Heart right ventricle (tissue), 16 donors: Measurements from ENCODE around the gene PODN. TPM values are rescaled to one million over a fixed set of nuclear protein-coding genes. Genes with fewer than 3 reads are reported as not detected.
A peak's percentile ranks its signal among the peaks of the same experiment; 100 is the strongest.

Source experiments
- ATAC-seq, 8 donors: fragments of 200-7000 bp; cut with Tn5 transposase; one replicate each; pipeline ENCODE4 v1.9.1; 2020; ENCODE audit warnings: mild to moderate bottlenecking in 8 of 8, moderate library complexity in 8 of 8, moderate number of reproducible peaks in 1 of 8
- DNase-seq, 2 donors: peaks; one replicate each; pipeline ENCODE4 v3.0.0-alpha.2; 2020
- H3K27ac ChIP-seq, 10 donors: fragments of 200-600 bp; sonication (generic) in 2 of 10; one replicate each; pipeline versions ENCODE4 v1.5.0 to v1.8.0; 2020 to 2022; ENCODE audit warnings: mild to moderate bottlenecking in 3 of 10
- H3K27me3 ChIP-seq, 7 donors: fragments of 200-600 bp; one replicate each; pipeline ENCODE4 v1.8.0; 2021 to 2022; ENCODE audit warnings: mild to moderate bottlenecking in 2 of 7
- H3K36me3 ChIP-seq, 9 donors: fragments of 200-600 bp; sonication (generic) in 1 of 9; one replicate each; pipeline versions ENCODE4 v1.5.0 to v1.8.0; 2020 to 2022; ENCODE audit warnings: mild to moderate bottlenecking in 2 of 9
- H3K4me1 ChIP-seq, 9 donors: fragments of 200-600 bp; sonication (generic) in 1 of 9; one replicate each; pipeline versions ENCODE4 v1.5.0 to v1.8.0; 2020 to 2022; ENCODE audit warnings: mild to moderate bottlenecking in 4 of 9
- H3K4me3 ChIP-seq, 10 donors: fragments of 200-600 bp; sonication (generic) in 2 of 10; one replicate each; pipeline versions ENCODE4 v1.5.0 to v1.8.0; 2020 to 2022; ENCODE audit warnings: mild to moderate bottlenecking in 7 of 10, moderate library complexity in 2 of 10
- H3K9me3 ChIP-seq, 11 donors: fragments of 200-600 bp in 10 of 11; sonication (generic) in 2 of 11; one replicate each; pipeline versions ENCODE4 v1.5.0 to v1.8.0; 2013 to 2022; ENCODE audit warnings: mild to moderate bottlenecking in 2 of 11, control low read depth in 1 of 11, moderate library complexity in 1 of 11
- WGBS, 2 donors: extraction: QIAGEN DNeasy Blood & Tissue Kit; methylation state at CpG; one replicate each; pipeline ENCODE4 v1.1.7; 2013; ENCODE audit warnings: inconsistent platforms in 1 of 2; 5-methylcytosine and 5-hydroxymethylcytosine counted together
- intact Hi-C, 10 donors: fragments of 100-400 bp; cut with DNase I; formaldehyde crosslinking; loops; one replicate each; pipeline versions ENCODE4 v1.11.1 to v1.14.2; 2022
- polyA plus RNA-seq, 2 donors: library from polyadenylated mRNA; stranded (reverse); fragments of 200-250 nt; gene quantifications; one replicate each; pipeline ENCODE4 v1.2.3, GENCODE V29; 2013
- total RNA-seq, 10 donors: library from RNA; stranded (reverse); fragmentation: NEBNext Ultra II Directional in 3 of 10; extraction: Animal tissue kit (Norgen Biotek cat#: 25700) in 3 of 10; gene quantifications; one replicate each; pipeline versions ENCODE4 v1.2.1 to v1.2.4, GENCODE V29; 2021 to 2023
- TF ChIP-seq, protein P1 (sequence below), 9 donors: fragments of 200-600 bp; sonication (generic) in 2 of 9; IDR thresholded peaks; one replicate each; pipeline versions ENCODE4 v1.5.0 to v1.8.0; 2021 to 2022; ENCODE audit warnings: antibody characterized with exemption in 9 of 9, mild to moderate bottlenecking in 5 of 9, moderate library complexity in 1 of 9
- donor health status: Arrhythmogenic right ventricular cardiomyopathy.
- donor health status: ischemic (EF 13 %, LVEDD 7.1; RV severe dilation, severe dysfunction).
- donor health status: healthy with polysubstance abuse.
- donor health status: DM: no; HTN: yes; CAD: no.
- donor health status: DM: no; HTN: no; CAD: no.
- donor health status: ischemic (EF 25% LVEDD 6.9; RV normal size, moderate dysfunction).
- donor health status: ischemic (EF 25% LVEDD 5.7; RV mildly dilated, moderate dysfunction).
- donor health status: healthy.
- donor health status: DM: yes; HTN: yes; CAD: no.
- donor health status: Ischemic cardiomyopathy.
- donor health status: ischemic (EF 35%, LVEDD 5.7; RV mildly dilated, moderate dysfunction).
- donor health status: nonischemic (EF 11% LVEDD 7.7; RV severe dilation, severe dysfunction).
- donor health status: DM: yes; HTN: yes; CAD: no.
- donor health status: PGD.
- donor health status: ischemic (EF 29% LVEDD 5.4; RV normal size, mild dysfunction).
- donor health status: nonischemic (EF 23%, LVEDD 6.1; RV moderate dilation, normal function).

Gene PODN
- total and polyA plus RNA-seq, 12 donors: 11.2 to 27.4 (median 15.4) TPM

DNA sequence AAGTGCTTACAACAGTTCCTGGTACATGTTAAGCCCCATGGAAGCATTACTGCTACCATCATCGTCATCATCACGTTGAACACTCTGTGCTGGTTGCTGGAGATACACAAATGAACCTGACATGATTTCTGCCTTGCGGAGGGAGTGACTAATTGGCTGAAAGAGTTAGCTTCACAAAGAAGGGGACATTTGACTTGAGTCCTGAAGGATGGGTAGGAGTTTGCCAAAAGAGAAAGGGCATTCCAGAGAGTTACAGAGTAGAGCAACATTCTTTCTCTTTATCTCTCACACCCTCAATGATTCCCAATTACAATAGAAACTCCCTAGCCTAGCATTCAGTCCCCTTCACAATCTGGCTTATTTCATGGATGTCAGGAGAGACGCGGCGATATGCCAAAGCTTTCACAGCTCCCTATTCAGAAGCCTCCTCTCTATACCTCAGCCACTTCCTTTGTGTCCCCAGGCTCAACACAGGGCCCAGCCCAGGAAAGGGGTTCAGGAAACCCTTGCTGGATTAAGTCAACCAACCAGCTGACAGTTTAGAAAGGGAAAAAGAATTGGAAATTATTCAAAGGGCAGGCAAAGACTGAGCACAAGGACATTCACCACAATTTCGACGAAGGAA lies 42.4 kb downstream of the PODN start:
- H3K27ac ChIP-seq: peak overlapping the region in 4 of 10 donors; percentile 2 to 49 (median 26)
- no peak overlapping the region for H3K4me3 ChIP-seq
- intact Hi-C loops: no loop called here
- no peaks in the 10 kb centered on the region for H3K9me3 ChIP-seq
- no peaks in the 10 kb centered on the region for H3K27me3 ChIP-seq
- 52 to 59% methylated on average over 8 of the region's 8 CpGs for WGBS, 2 donors
- DNase-seq (no peak), ATAC-seq (peak in 5 of 8 donors; percentile 6 to 51 (median 29))
- H3K36me3 ChIP-seq: no peaks in the 10 kb centered on the region
- TF ChIP-seq, protein P1, sequence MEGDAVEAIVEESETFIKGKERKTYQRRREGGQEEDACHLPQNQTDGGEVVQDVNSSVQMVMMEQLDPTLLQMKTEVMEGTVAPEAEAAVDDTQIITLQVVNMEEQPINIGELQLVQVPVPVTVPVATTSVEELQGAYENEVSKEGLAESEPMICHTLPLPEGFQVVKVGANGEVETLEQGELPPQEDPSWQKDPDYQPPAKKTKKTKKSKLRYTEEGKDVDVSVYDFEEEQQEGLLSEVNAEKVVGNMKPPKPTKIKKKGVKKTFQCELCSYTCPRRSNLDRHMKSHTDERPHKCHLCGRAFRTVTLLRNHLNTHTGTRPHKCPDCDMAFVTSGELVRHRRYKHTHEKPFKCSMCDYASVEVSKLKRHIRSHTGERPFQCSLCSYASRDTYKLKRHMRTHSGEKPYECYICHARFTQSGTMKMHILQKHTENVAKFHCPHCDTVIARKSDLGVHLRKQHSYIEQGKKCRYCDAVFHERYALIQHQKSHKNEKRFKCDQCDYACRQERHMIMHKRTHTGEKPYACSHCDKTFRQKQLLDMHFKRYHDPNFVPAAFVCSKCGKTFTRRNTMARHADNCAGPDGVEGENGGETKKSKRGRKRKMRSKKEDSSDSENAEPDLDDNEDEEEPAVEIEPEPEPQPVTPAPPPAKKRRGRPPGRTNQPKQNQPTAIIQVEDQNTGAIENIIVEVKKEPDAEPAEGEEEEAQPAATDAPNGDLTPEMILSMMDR (IDR thresholded peaks at IDR 0.05): no peak
- peaks cover 4 to 29% (median 9%) of the 10 kb centered on the region in 9 donors for H3K4me1 ChIP-seq

GRCh38 chr1:53107090-53107489 lies 45.1 kb downstream of the PODN start:
- no peak overlapping the region for H3K4me3 ChIP-seq
- H3K4me1 ChIP-seq: peaks cover 11 to 52% (median 30%) of the 10 kb centered on the region in 9 donors
- ATAC-seq (no peak), DNase-seq (no peak)
- intact Hi-C loops: no loop called here
- peaks cover 0 to 3% (median 0%) of the 10 kb centered on the region in 11 donors for H3K9me3 ChIP-seq
- TF ChIP-seq, protein P1 (IDR thresholded peaks at IDR 0.05): no peak
- H3K27me3 ChIP-seq: no peaks in the 10 kb centered on the region
- H3K36me3 ChIP-seq: no peaks in the 10 kb centered on the region
- no peak overlapping the region for H3K27ac ChIP-seq
- 97 to 98% methylated on average over 7 of the region's 7 CpGs for WGBS, 2 donors

DNA sequence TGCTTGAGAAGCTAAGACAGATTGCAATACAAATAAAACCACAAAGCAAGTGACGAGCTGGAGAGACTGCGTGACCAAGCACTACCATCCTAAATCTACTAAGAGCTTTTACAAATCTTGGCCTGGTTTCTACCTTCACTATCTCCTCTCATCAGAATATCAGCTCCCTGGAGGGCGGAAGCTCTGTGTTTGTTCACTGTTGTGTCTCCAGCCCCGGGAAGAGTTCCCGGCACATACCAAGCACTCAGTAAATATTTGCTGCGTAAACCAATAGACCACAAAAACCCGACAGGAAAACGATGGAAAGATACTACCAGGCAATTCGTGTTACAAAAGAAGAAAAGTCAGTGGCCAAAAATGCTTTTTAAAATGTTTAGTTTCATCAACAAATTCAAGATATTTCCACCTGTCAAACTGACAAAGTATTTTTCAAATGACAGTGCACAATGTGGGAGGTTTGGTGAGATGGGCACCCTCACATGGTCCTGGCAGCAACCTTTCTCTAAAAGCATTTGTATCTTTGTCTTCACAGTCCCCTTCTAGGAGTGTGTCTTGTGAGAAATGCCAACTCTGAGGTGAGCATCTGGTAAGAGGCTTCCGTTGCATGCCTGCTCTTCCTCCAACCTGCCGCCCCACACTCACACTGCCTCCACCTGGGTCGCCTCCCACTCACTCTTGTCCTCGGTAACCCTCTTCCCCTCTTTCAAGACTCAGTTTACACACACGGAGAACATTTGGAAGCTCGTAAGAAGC lies 45.7 kb downstream of the PODN start:
- Histone ChIP-seq H3K27ac (no peak overlapping the region), H3K36me3 (no peaks in the 10 kb centered on the region), H3K4me1 (peaks cover 11 to 52% (median 30%) of the 10 kb centered on the region in 9 donors), H3K9me3 (peaks cover 0 to 9% (median 0%) of the 10 kb centered on the region in 11 donors), H3K4me3 (no peak overlapping the region), H3K27me3 (no peaks in the 10 kb centered on the region)
- DNase-seq (no peak), ATAC-seq (no peak)
- WGBS, 2 donors: 77% methylated on average over 15 of the region's 15 CpGs
- TF ChIP-seq, protein P1 (IDR thresholded peaks at IDR 0.05): no peak
- intact Hi-C loops: no loop called here

DNA sequence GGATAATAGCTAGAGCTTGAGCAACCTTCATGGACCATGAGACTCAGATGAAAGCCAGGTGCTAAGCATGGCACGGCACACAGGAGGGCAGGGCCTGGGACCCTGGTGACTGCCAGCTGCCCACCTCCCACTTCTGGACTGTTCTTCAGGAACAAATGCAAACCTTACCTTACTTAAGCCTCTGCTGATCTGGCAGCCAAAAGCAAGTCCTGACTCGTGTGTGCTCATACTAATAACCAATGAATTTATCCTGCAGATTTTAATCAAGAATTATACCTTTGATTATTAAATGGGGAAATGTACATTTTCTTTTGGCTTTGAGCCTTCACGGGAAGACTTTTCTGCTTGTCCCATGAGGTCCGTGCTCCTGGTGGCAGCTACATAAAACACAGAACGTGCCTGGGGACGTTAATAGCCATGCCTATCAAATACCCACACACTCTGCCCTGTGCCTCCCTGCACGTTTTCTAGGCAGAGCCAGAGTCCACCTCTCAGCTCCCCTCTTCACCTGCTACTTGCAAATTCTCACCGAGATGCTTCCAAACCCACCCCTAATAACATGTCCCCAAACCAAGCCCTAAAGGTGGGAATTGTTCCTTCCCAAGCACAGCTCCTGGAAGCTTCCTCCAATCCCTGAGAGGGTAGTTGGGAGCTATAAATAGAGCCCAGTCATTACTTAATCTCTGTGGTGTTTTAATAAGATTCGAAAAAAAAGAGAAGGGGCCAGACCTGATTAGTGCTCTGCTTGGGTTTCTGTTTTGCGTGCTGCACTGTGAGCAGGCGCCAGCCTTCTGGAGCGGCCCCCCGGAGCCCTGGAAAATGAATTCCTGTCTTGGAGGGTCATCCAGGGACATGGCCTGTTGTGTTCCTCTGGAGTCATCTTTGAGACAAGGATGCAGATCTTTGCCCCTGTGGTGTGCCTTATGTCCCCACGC lies 46.9 kb downstream of the PODN start:
- peak in 7 of 8 donors; percentile 11 to 68 (median 61) for ATAC-seq
- H3K4me1 ChIP-seq: peaks cover 11 to 52% (median 30%) of the 10 kb centered on the region in 9 donors
- 33 to 36% methylated on average over 14 of the region's 14 CpGs for WGBS, 2 donors
- DNase-seq: no peak
- no peaks in the 10 kb centered on the region for H3K27me3 ChIP-seq
- TF ChIP-seq, protein P1 (IDR thresholded peaks at IDR 0.05): no peak
- peaks cover 0 to 9% (median 0%) of the 10 kb centered on the region in 11 donors for H3K9me3 ChIP-seq
- no peak overlapping the region for H3K4me3 ChIP-seq
- H3K27ac ChIP-seq: peak overlapping the region in 4 of 10 donors; percentile 0 to 30 (median 24)
- H3K36me3 ChIP-seq: no peaks in the 10 kb centered on the region
- intact Hi-C loops: no loop called here
